Mesothelial cell of epicardium (in vitro differentiated cells): ENCODE results near the gene LEMD1. TPM values are rescaled to one million over a fixed set of nuclear protein-coding genes. Genes with fewer than 3 reads are reported as not detected.
A peak's percentile ranks its signal among the peaks of the same experiment; 100 is the strongest.

Experiments
- DNase-seq, 2 experiments: peaks; one replicate each; pipeline ENCODE4 v3.0.0; 2021; ENCODE audit warnings: low spot score in 2 of 2; ENCODE audit not compliant: unreplicated experiment in 2 of 2
- H3K27ac Mint-ChIP-seq: 2 replicates; pipeline ENCODE4 v1.8.0; 2021; ENCODE audit warnings: mixed read lengths
- H3K27me3 Mint-ChIP-seq: 2 replicates; pipeline ENCODE4 v1.8.0; 2021; ENCODE audit warnings: low read depth, mixed read lengths
- H3K36me3 Mint-ChIP-seq: 2 replicates; pipeline ENCODE4 v1.8.0; 2021; ENCODE audit warnings: mixed read lengths
- H3K4me1 Mint-ChIP-seq: 2 replicates; pipeline ENCODE4 v1.8.0; 2021; ENCODE audit warnings: mixed read lengths
- H3K4me3 Mint-ChIP-seq: 2 replicates; pipeline ENCODE4 v1.8.0; 2021; ENCODE audit warnings: mild to moderate bottlenecking, moderate library complexity, mixed read lengths
- H3K9me3 Mint-ChIP-seq: 2 replicates; pipeline ENCODE4 v1.8.0; 2021; ENCODE audit warnings: mixed read lengths
- CTCF ChIP-seq: fragments of 200-600 bp; sonication (generic); IDR thresholded peaks from one replicate; pipeline ENCODE4 v1.5.0; 2021; ENCODE audit warnings: antibody characterized with exemption; ENCODE audit not compliant: unreplicated experiment
- total RNA-seq: library from RNA; stranded (reverse); gene quantifications from 3 replicates; pipeline ENCODE4 v1.2.1, GENCODE V29; 2021

The LEMD1 gene
- 1.3 to 1.9 TPM (median 1.6 TPM) in 3 replicates for total RNA-seq

GRCh38 chr1:205421798-205422197 is at the start of gene LEMD1:
Gene LEMD1 (minus strand): TSS chr1:205422056. CDS start chr1:205420536, 1,520 bp downstream.
- Mint-ChIP-seq H3K4me1 (peaks cover 6% of the 10 kb centered on the region), H3K36me3 (no peaks in the 10 kb centered on the region), H3K4me3 (no peak within 1 kb of the TSS), H3K9me3 (no peaks in the 10 kb centered on the region), H3K27ac (no peak within 1 kb of the TSS), H3K27me3 (peaks cover 55% of the 10 kb centered on the region)
- no peak for DNase-seq
- TF ChIP-seq CTCF: no peak

GRCh38 chr1:205470131-205470530 is 48.3 kb upstream of the LEMD1 start:
- DNase-seq: no peak
- Mint-ChIP-seq H3K4me3 (no peak overlapping the region), H3K27me3 (peaks cover 56% of the 10 kb centered on the region), H3K36me3 (no peaks in the 10 kb centered on the region), H3K27ac (no peak overlapping the region), H3K9me3 (peaks cover 6% of the 10 kb centered on the region), H3K4me1 (peaks cover 15% of the 10 kb centered on the region)
- no peak for TF ChIP-seq CTCF

- Mint-ChIP-seq H3K27ac (no peak overlapping the region), H3K4me1 (no peaks in the 10 kb centered on the region), H3K9me3 (no peaks in the 10 kb centered on the region), H3K27me3 (peaks cover 40% of the 10 kb centered on the region), H3K36me3 (no peaks in the 10 kb centered on the region), H3K4me3 (no peak overlapping the region)
- no peak for TF ChIP-seq CTCF
- DNase-seq: no peak
Observed at GRCh38 chr1:205466595-205467220, 44.9 kb upstream of the LEMD1 start.

- no peak overlapping the region for H3K27ac Mint-ChIP-seq
- TF ChIP-seq CTCF: no peak
- no peaks in the 10 kb centered on the region for H3K9me3 Mint-ChIP-seq
- H3K4me1 Mint-ChIP-seq: no peaks in the 10 kb centered on the region
- DNase-seq: no peak
- H3K27me3 Mint-ChIP-seq: peaks cover 47% of the 10 kb centered on the region
- no peaks in the 10 kb centered on the region for H3K36me3 Mint-ChIP-seq
- H3K4me3 Mint-ChIP-seq: no peak overlapping the region
Observed at GRCh38 chr1:205465392-205465791, 43.5 kb upstream of the LEMD1 start.

- Mint-ChIP-seq H3K27me3 (peaks cover 72% of the 10 kb centered on the region), H3K4me1 (peaks cover 16% of the 10 kb centered on the region), H3K27ac (no peak overlapping the region), H3K36me3 (no peaks in the 10 kb centered on the region), H3K9me3 (no peaks in the 10 kb centered on the region), H3K4me3 (no peak overlapping the region)
- TF ChIP-seq CTCF: no peak
- peak in 1 of 2 experiments; percentile 78 for DNase-seq
Observed at GRCh38 chr1:205458777-205459566, 37.1 kb upstream of the LEMD1 start.
